ENCODE data around the gene IL22RA1. TPM values are rescaled to one million over a fixed set of nuclear protein-coding genes. Genes with fewer than 3 reads are reported as not detected.

The IL22RA1 gene
- total and polyA plus RNA-seq, 9 of the 15 experiments (the other 6 are each of a cell fraction or from before 2014, with no cell fraction given), result not detected

DNA sequence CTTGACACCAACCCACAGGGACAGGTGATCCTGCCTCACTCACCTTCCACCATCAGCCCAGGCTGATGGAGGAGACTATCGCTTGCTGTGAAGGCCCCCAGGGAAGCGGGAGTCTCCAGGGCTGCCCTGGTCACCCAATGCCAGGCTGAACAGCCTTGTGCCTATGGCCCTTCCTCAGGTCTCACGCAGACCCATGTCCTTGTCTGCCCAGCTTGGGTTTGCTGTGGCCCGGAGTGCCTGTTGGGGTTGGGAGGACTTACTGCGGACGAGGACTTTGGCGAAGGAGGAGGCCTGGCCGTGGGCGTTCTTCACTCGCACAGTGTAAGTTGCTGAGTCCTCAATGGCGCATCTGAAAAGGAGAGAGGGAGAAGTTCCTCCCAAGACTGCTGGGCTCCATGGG, 45.3 kb downstream of the IL22RA1 start (continued):
- TF ChIP-seq, protein P1, sequence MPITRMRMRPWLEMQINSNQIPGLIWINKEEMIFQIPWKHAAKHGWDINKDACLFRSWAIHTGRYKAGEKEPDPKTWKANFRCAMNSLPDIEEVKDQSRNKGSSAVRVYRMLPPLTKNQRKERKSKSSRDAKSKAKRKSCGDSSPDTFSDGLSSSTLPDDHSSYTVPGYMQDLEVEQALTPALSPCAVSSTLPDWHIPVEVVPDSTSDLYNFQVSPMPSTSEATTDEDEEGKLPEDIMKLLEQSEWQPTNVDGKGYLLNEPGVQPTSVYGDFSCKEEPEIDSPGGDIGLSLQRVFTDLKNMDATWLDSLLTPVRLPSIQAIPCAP (CRISPR knock-in tag; IDR thresholded peaks at IDR 0.05; ENCODE audit: borderline replicate concordance), result no peak
- TF ChIP-seq BCOR (IDR thresholded peaks at IDR 0.05) (no peak), FOXP1 (CRISPR knock-in tag; IDR thresholded peaks at IDR 0.05) (no peak), SRSF7 (optimal IDR thresholded peaks at IDR 0.05; ENCODE audit: low read depth, low read length) (no peak), HOXB6 (CRISPR knock-in tag; IDR thresholded peaks at IDR 0.05; ENCODE audit: borderline replicate concordance) (no peak)

DNA sequence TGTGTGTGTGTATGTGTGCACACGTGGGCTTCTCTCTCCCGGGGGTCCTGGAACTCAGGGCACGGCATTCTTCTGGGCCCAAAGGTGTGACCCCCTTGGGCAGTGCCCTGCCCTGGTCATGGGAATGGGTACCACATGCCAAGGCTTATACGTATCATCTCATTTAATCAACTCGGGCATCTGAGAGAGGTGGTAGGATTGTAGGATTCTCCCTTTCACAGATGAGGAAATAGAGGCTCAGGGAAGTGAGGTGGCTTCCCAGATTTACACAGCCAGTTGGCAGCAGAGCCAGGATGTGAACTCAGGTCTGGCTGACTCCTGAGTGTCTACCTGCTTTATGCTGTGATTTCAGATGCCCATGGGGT, 46.2 kb downstream of the IL22RA1 start:
- intact Hi-C loops (cut with micrococcal nuclease), result no loop called here
- Histone ChIP-seq H4K20me1 (replicated peaks; ENCODE audit: control insufficient read depth, insufficient read depth, low read length) (peaks cover 16% of the 10 kb centered on the region), H3K9ac (ENCODE audit: insufficient read depth in 1 of 2, low read depth in 2 of 2, low read length in 2 of 2) (no peak overlapping the region), H3K9me3 (replicated peaks; ENCODE audit: control insufficient read depth, insufficient read depth, low read depth, low read length) (no peaks in the 10 kb centered on the region), H3K9me1 (ENCODE audit: control insufficient read depth, insufficient read depth, low read length) (peaks cover 5% of the 10 kb centered on the region), H3K79me2 (ENCODE audit: control insufficient read depth, insufficient read depth, low read length) (no peaks in the 10 kb centered on the region), H3K4me3 (no peak overlapping the region), H3K27ac (ENCODE audit: extremely low read depth, low read depth, low read length) (no peak overlapping the region), H2AFZ (ENCODE audit: low read depth, low read length) (no peak overlapping the region), H3K4me2 (ENCODE audit: insufficient read depth, low read length) (no peak overlapping the region), H3K36me3 (ENCODE audit: control insufficient read depth, insufficient read depth, low read length) (no peaks in the 10 kb centered on the region), H3K4me1 (replicated peaks in 1 of 2; ENCODE audit: control insufficient read depth in 2 of 2, insufficient read depth in 2 of 2, low read length in 2 of 2) (peaks cover 0 to 3% of the 10 kb centered on the region in 2 experiments; a peak in 2 of 5 replicates), H3K27me3 (ENCODE audit: control insufficient read depth in 2 of 2, insufficient read depth in 2 of 2, low read length in 2 of 2) (peaks cover 53 to 99% of the 10 kb centered on the region in 2 experiments)
- DNase-seq (ENCODE audit: extremely low read depth in 1 of 4, low spot score in 3 of 4) (no peak), FAIRE-seq (no peak), ATAC-seq (no peak)
- ChIA-PET POLR2A (no interaction called here), CTCF (ENCODE audit: low intra/inter-chr PET ratio) (no interaction called here)
- 0% methylated on average over 5 of the region's 5 CpGs for WGBS (ENCODE audit: insufficient coverage, low coverage, missing lambda C conversion rate)
- no TSS peak for BruUV-seq (replicated peaks)
- in situ Hi-C loops (cut with MboI), result no loop called here
- TF ChIP-seq RBM22 (IDR thresholded peaks at IDR 0.05; ENCODE audit: low read depth, low read length, poor library complexity, severe bottlenecking) (no peak), ZBTB8A (IDR thresholded peaks at IDR 0.05; ENCODE audit: partially characterized antibody) (no peak), ZSCAN32 (CRISPR knock-in tag; IDR thresholded peaks at IDR 0.05) (no peak), ZNF561 (CRISPR knock-in tag; conservative IDR thresholded peaks at IDR 0.05) (no peak), PURB (CRISPR knock-in tag; IDR thresholded peaks at IDR 0.05; ENCODE audit: low read depth) (no peak)
- TF ChIP-seq, protein P1 (CRISPR knock-in tag; IDR thresholded peaks at IDR 0.05; ENCODE audit: borderline replicate concordance), result no peak
- TF ChIP-seq, protein P2, sequence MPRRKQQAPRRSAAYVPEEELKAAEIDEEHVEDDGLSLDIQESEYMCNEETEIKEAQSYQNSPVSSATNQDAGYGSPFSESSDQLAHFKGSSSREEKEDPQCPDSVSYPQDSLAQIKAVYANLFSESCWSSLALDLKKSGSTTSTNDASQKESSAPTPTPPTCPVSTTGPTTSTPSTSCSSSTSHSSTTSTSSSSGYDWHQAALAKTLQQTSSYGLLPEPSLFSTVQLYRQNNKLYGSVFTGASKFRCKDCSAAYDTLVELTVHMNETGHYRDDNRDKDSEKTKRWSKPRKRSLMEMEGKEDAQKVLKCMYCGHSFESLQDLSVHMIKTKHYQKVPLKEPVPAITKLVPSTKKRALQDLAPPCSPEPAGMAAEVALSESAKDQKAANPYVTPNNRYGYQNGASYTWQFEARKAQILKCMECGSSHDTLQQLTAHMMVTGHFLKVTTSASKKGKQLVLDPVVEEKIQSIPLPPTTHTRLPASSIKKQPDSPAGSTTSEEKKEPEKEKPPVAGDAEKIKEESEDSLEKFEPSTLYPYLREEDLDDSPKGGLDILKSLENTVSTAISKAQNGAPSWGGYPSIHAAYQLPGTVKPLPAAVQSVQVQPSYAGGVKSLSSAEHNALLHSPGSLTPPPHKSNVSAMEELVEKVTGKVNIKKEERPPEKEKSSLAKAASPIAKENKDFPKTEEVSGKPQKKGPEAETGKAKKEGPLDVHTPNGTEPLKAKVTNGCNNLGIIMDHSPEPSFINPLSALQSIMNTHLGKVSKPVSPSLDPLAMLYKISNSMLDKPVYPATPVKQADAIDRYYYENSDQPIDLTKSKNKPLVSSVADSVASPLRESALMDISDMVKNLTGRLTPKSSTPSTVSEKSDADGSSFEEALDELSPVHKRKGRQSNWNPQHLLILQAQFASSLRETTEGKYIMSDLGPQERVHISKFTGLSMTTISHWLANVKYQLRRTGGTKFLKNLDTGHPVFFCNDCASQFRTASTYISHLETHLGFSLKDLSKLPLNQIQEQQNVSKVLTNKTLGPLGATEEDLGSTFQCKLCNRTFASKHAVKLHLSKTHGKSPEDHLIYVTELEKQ (CRISPR knock-in tag; IDR thresholded peaks at IDR 0.05), result no peak
- TF ChIP-seq, protein P3, sequence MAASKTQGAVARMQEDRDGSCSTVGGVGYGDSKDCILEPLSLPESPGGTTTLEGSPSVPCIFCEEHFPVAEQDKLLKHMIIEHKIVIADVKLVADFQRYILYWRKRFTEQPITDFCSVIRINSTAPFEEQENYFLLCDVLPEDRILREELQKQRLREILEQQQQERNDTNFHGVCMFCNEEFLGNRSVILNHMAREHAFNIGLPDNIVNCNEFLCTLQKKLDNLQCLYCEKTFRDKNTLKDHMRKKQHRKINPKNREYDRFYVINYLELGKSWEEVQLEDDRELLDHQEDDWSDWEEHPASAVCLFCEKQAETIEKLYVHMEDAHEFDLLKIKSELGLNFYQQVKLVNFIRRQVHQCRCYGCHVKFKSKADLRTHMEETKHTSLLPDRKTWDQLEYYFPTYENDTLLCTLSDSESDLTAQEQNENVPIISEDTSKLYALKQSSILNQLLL (CRISPR knock-in tag; IDR thresholded peaks at IDR 0.05; ENCODE audit: borderline replicate concordance), result no peak
- TF ChIP-seq, protein P4, sequence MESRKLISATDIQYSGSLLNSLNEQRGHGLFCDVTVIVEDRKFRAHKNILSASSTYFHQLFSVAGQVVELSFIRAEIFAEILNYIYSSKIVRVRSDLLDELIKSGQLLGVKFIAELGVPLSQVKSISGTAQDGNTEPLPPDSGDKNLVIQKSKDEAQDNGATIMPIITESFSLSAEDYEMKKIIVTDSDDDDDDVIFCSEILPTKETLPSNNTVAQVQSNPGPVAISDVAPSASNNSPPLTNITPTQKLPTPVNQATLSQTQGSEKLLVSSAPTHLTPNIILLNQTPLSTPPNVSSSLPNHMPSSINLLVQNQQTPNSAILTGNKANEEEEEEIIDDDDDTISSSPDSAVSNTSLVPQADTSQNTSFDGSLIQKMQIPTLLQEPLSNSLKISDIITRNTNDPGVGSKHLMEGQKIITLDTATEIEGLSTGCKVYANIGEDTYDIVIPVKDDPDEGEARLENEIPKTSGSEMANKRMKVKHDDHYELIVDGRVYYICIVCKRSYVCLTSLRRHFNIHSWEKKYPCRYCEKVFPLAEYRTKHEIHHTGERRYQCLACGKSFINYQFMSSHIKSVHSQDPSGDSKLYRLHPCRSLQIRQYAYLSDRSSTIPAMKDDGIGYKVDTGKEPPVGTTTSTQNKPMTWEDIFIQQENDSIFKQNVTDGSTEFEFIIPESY (CRISPR knock-in tag; IDR thresholded peaks at IDR 0.05), result no peak

All from K562 (cell line).